IgD-negative memory B cell (primary cell): Measurements from ENCODE around the gene TRPC5OS. TPM values are rescaled to one million over a fixed set of nuclear protein-coding genes. Genes with fewer than 3 reads are reported as not detected.

ENCODE experiments used
- H3K27ac Mint-ChIP-seq, 3 donors: one replicate each; pipeline ENCODE4 v1.8.0; 2020 to 2022; ENCODE audit warnings: mild to moderate bottlenecking in 3 of 3, mixed read lengths in 3 of 3, moderate library complexity in 1 of 3
- H3K27me3 Mint-ChIP-seq: one replicate; pipeline ENCODE4 v1.8.0; 2021; ENCODE audit warnings: mixed read lengths
- H3K36me3 Mint-ChIP-seq: one replicate; pipeline ENCODE4 v1.8.0; 2020; ENCODE audit warnings: mild to moderate bottlenecking, mixed read lengths
- H3K4me1 Mint-ChIP-seq, 3 donors: one replicate each; pipeline ENCODE4 v1.8.0; 2020 to 2022; ENCODE audit warnings: mixed read lengths in 3 of 3, mild to moderate bottlenecking in 1 of 3
- H3K4me3 Mint-ChIP-seq, 4 donors: one replicate each; pipeline ENCODE4 v1.8.0; 2020 to 2022; ENCODE audit warnings: mild to moderate bottlenecking in 4 of 4, mixed read lengths in 4 of 4, moderate library complexity in 3 of 4
- H3K9me3 Mint-ChIP-seq, 3 donors: one replicate each; pipeline ENCODE4 v1.8.0; 2020 to 2021; ENCODE audit warnings: mixed read lengths in 3 of 3, mild to moderate bottlenecking in 1 of 3
- polyA plus RNA-seq: library from polyadenylated mRNA; unstranded; fragments of 300-500 nt; fragmentation: Illumina TruSeq; gene quantifications from one replicate; pipeline ENCODE4 v1.2.3, GENCODE V29; 2021

TRPC5OS gene
- not detected for polyA plus RNA-seq

DNA sequence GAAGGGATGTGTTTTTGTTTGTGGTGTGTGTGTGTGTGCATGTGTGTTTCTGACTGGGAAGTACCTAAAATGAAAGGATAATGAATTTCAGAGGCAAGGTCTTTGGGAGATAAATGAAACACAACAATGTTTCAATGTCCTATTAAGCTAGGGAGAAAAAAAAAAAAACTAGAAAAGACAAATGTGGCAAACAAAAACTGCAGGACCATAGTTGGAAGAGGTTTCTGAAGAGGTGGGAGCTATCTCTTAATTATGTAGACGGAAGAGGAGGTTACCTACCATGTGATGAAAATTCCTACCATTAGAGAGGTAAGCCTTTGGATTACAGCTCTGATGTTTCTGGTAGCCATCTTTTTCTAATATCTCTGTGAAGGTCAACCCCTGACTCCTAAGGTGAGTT, at the start of gene TRPC5OS:
Gene TRPC5OS, plus strand, starts transcription at position 301 of the 400 bp plus-strand sequence. CDS start 25,669 bp downstream, outside the sequence.
- H3K9me3 Mint-ChIP-seq = no peaks in the 10 kb centered on the region
- H3K4me1 Mint-ChIP-seq = peaks cover 0 to 3% (median 0%) of the 10 kb centered on the region in 3 donors
- no peak within 1 kb of the TSS for H3K4me3 Mint-ChIP-seq
- H3K36me3 Mint-ChIP-seq = peaks cover 3% of the 10 kb centered on the region
- H3K27ac Mint-ChIP-seq = no peak within 1 kb of the TSS
- H3K27me3 Mint-ChIP-seq = peaks cover 2% of the 10 kb centered on the region

DNA sequence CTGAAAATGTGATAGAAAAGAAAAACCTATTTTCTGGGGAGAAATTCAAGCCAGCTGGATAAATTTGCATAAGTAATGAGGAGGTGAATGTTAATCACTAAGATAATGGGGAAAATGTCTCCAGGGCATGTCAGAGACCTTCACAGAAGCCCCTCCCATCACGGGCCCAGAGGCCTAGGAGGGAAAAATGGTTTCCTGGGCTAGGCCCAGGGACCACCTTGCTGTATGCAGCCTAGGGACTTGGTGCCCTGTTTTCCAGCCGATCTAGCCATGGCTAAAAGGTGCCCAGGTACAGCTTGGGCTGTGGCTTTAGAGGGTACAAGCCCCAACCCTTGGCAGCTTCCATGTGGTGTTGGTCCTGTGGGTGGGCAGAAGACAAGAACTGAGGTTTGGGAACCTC, 46.6 kb upstream of the TRPC5OS start:
- Mint-ChIP-seq H3K36me3 (peaks cover 2% of the 10 kb centered on the region), H3K4me3 (no peak overlapping the region), H3K4me1 (no peaks in the 10 kb centered on the region), H3K27ac (no peak overlapping the region), H3K9me3 (no peaks in the 10 kb centered on the region), H3K27me3 (no peaks in the 10 kb centered on the region)

DNA sequence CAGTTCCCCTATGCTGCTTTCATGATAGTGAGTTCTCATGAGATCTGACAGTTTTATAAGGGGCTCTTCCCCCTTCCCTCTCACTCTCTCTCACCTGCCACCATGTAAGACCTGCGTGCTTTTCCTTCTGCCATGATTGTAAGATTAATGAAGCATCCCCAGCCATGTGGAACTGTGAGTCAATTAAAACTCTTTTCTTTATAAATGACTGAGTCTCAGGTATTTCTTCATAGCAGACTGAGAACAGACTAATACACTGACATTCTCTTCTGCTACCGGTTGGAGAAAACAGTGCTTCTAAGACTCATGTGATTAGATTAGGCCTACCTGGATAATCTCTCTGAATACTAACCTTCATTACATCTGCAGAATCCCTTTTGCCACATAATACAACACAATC, 45.4 kb upstream of the TRPC5OS start:
- no peak overlapping the region for H3K27ac Mint-ChIP-seq
- no peak overlapping the region for H3K4me3 Mint-ChIP-seq
- no peaks in the 10 kb centered on the region for H3K4me1 Mint-ChIP-seq
- H3K9me3 Mint-ChIP-seq = no peaks in the 10 kb centered on the region
- H3K36me3 Mint-ChIP-seq = peaks cover 2% of the 10 kb centered on the region
- H3K27me3 Mint-ChIP-seq = no peaks in the 10 kb centered on the region

DNA sequence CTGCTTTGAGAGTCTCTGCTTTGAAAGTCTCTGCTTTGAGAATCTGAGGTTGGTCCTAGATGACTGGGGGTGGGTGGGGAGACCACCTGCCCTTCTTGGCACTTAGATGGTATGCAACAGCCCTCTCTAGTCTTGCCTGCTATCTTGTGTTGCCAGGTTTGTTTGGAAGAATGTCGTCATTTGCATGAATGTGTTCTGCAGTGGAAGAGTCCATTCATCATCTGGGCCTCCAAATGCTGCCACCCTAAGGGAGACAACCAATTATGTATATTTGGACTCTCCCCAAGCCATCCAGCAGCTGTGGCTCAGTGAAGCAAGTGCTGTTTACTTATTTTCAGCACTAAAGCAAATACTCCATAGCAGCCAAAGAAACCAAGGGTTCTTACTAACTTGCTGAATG, 44.6 kb upstream of the TRPC5OS start:
- Mint-ChIP-seq H3K36me3 (peaks cover 2% of the 10 kb centered on the region), H3K27ac (no peak overlapping the region), H3K9me3 (no peaks in the 10 kb centered on the region), H3K4me1 (no peaks in the 10 kb centered on the region), H3K27me3 (no peaks in the 10 kb centered on the region), H3K4me3 (no peak overlapping the region)

DNA sequence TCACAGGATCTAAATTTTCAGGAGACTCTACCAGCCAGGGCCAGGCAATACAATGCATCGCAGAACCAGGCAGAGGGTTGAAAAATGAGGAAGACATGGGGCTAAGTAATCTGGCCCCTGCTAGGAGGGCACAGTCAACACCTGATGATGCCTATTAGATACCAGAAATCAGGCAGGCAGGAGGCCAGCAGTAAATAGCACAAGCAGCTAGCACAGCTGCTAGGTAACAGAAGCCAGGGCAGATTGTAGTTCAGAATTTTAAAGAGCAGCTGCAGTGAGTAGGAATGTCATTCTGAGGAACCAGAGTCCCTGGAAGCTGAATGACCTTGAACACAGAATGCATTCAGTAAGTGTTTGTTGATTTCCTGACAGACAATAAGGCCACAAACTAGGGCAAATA, 38.8 kb upstream of the TRPC5OS start:
- Mint-ChIP-seq H3K27me3 (no peaks in the 10 kb centered on the region), H3K27ac (no peak overlapping the region), H3K36me3 (no peaks in the 10 kb centered on the region), H3K9me3 (no peaks in the 10 kb centered on the region), H3K4me3 (no peak overlapping the region), H3K4me1 (no peaks in the 10 kb centered on the region)

DNA sequence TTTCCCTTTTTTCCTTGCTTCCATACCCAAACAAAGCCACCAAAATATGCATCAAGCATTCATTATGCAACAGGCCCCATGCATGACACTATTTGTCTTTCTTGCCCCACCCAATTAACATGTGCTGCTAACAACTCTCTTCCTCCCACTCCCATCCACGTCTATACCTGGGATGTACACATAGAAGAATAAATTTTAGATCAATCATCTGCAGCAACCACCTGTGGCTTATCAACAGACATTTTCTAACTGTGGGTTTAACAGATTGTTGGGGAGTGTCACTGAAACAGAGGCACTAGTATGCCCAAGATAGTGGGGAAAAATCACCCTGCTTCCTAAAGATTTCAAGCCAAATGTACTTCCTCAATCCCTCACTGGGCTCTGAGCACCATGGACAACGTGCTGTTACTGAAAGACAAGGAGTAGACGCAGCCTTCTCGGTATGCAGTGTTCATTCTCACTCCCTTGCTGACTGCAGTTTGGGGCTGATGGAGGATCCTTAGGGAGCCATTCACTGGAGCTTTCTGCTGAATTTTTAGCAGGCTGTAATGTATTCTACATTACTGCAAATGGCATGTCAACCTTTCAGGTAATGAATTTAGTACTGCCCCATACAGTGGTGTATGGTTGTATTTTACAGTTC, 28.4 kb upstream of the TRPC5OS start:
- H3K36me3 Mint-ChIP-seq = no peaks in the 10 kb centered on the region
- H3K9me3 Mint-ChIP-seq = no peaks in the 10 kb centered on the region
- no peaks in the 10 kb centered on the region for H3K4me1 Mint-ChIP-seq
- peak overlapping the region in 1 of 4 donors; percentile 52 for H3K4me3 Mint-ChIP-seq
- no peak overlapping the region for H3K27ac Mint-ChIP-seq
- peaks cover 10% of the 10 kb centered on the region for H3K27me3 Mint-ChIP-seq

DNA sequence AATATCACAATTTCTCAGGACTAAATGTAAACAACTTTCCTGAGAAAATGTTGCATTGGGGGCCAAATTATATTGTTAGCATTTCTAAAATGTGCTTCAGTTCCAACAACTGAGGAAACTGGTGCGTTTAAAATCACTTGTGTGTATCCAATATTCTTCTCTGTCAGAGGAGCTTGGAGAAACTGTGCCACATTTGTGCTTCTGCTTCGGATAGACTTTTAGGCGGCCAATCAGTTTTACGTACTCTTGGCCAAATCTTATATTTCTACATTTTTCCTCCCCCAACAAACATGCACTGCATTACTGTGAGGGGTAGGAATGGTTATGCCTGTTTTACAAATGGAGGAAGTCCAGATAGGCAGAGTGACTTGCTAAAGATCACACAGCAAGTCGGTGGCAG, 27.4 kb upstream of the TRPC5OS start:
- Mint-ChIP-seq H3K27ac (no peak overlapping the region), H3K4me3 (no peak overlapping the region), H3K36me3 (no peaks in the 10 kb centered on the region), H3K9me3 (no peaks in the 10 kb centered on the region), H3K27me3 (peaks cover 5% of the 10 kb centered on the region), H3K4me1 (no peaks in the 10 kb centered on the region)

DNA sequence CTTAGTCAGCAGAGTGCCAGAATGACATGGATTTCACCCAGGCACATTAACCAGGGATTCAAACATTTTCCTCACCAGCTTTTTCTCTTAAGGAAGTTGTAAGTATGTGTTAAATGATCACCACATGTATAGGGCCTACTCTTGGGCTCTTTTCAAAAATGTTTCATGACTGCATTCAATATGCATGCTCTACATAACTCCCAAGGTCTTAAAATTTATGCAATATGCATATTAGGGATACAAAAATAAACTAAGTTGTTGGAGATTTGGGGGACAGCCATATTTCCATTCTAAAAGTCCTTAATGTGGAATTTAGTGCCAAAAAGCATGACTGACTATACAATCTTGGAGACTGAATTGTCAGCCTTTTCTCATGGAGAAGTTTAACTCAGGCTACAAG, 25.0 kb upstream of the TRPC5OS start:
- Mint-ChIP-seq H3K36me3 (no peaks in the 10 kb centered on the region), H3K27me3 (peaks cover 5% of the 10 kb centered on the region), H3K9me3 (peaks cover 0 to 1% (median 0%) of the 10 kb centered on the region in 3 donors), H3K27ac (no peak overlapping the region), H3K4me1 (no peaks in the 10 kb centered on the region), H3K4me3 (no peak overlapping the region)

DNA sequence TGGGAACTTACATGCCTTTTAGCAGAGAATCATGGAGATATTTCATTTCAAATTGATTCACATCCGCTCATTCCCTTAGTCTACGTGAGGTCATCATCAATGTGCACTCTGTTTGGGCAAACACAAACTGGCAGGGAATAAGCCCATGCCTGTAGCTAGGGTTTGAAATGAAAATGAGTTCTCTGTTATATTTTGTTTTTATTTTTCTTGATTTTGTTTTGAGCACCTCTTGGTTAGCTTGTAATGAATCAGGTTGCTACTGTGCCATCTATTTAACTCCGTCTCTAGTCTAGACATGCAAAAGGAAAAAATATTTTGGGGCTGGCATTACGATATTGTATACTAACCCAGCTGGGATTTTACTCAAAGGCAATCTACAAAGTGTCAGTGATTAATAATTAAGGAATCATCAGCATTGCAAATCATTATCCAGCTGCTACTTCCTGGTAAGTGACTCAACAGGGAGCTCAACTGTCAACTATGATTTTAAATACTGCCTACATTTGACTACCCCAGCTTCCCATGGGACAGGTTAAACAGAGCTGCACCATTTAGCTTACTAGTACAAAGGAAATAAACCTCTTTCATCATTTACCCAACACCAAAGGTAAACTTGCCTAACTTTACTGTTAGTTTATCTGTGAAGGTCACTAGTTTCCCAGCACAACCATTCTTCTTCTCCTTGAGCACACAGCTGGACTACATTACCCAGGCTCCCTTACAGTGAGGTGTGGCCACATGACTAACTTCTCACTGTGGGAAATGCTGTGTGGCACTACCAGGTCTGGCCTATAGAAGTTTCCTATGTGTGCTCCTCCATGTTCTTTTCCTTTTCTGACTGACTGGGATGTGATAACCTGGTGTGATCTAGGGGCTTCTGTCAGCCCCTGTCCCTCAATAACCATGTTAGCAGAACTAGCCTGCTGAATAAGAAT, 21.2 kb upstream of the TRPC5OS start:
- no peaks in the 10 kb centered on the region for H3K36me3 Mint-ChIP-seq
- peaks cover 0 to 1% (median 0%) of the 10 kb centered on the region in 3 donors for H3K9me3 Mint-ChIP-seq

DNA sequence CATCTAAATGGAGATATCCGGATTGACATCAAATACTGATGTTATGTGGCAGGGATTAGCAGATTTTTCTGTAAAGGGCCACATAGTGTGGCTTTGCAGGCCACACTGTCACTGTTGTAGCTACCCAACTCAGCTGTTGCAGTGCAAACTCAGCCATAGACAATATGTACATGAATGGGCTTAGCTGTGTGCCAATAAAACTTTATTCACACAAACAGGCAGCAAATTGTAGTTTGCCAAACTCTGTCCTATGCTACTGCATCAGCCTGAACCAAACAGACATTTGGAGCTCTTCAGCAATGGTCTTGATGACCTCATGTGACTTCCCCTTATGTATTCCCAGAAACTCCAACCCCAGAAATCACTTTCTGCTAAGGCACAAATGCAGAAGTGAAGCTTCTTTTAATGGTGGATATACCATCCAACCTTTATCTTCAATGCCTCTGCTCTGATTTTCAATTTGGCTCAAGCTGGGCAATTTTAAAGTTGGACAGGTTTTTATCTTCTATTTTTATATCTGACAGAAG, 18.4 kb upstream of the TRPC5OS start:
- Mint-ChIP-seq H3K36me3 (no peaks in the 10 kb centered on the region), H3K4me3 (no peak overlapping the region), H3K9me3 (peaks cover 0 to 1% (median 0%) of the 10 kb centered on the region in 3 donors), H3K27me3 (no peaks in the 10 kb centered on the region), H3K27ac (no peak overlapping the region), H3K4me1 (peaks cover 0 to 1% (median 0%) of the 10 kb centered on the region in 3 donors)

More for the DNA sequence above, 21.2 kb upstream of the TRPC5OS start:
- peaks cover 0 to 1% (median 0%) of the 10 kb centered on the region in 3 donors for H3K4me1 Mint-ChIP-seq
- no peak overlapping the region for H3K27ac Mint-ChIP-seq
- no peak overlapping the region for H3K4me3 Mint-ChIP-seq
- peaks cover 2% of the 10 kb centered on the region for H3K27me3 Mint-ChIP-seq

DNA sequence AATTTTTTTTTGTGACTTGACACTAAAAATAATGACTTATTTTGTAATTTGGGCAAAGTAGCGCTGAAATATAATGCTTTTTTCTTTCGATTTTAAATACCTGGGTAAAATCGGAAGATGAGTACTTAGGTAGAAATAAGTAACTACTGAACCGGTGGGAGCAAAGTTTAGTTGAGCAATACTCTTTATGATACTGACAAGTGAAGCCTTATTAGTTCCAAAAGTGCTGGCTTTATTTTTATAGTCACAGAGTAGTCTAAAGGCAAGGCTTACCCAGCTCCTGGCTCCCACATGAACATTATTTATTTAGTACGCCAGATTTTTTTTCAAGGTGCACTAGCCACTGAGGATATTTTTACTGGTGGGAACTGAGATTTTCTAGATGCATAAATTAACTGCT, 14.4 kb upstream of the TRPC5OS start:
- peaks cover 5% of the 10 kb centered on the region for H3K27me3 Mint-ChIP-seq
- peaks cover 0 to 2% (median 0%) of the 10 kb centered on the region in 3 donors for H3K9me3 Mint-ChIP-seq
- peaks cover 0 to 1% (median 0%) of the 10 kb centered on the region in 3 donors for H3K4me1 Mint-ChIP-seq
- no peak overlapping the region for H3K27ac Mint-ChIP-seq
- H3K4me3 Mint-ChIP-seq = no peak overlapping the region
- H3K36me3 Mint-ChIP-seq = no peaks in the 10 kb centered on the region

DNA sequence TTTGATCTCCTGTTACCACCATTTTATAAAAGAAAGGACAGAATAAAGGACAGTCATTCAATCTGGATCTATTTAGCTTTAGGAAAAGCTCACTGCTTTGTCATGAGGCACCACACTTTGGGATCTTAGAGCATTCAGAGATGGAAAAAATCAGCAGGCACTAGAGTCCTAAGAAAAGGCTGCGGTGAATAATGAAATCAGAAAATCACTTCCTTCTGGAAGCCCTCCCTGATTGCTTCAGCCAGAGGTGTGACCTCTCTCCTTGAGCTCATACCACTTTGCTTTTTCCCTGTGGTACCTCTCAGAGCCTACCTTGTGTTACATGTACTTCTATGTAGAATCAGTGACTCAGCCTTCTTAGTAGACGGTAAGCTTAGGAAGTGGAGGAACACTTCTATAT, 8.7 kb upstream of the TRPC5OS start:
- H3K36me3 Mint-ChIP-seq = no peaks in the 10 kb centered on the region
- H3K4me1 Mint-ChIP-seq = peaks cover 0 to 4% (median 3%) of the 10 kb centered on the region in 3 donors
- peaks cover 0 to 2% (median 0%) of the 10 kb centered on the region in 3 donors for H3K9me3 Mint-ChIP-seq
- H3K27ac Mint-ChIP-seq = no peak overlapping the region
- H3K4me3 Mint-ChIP-seq = no peak overlapping the region
- H3K27me3 Mint-ChIP-seq = peaks cover 9% of the 10 kb centered on the region

DNA sequence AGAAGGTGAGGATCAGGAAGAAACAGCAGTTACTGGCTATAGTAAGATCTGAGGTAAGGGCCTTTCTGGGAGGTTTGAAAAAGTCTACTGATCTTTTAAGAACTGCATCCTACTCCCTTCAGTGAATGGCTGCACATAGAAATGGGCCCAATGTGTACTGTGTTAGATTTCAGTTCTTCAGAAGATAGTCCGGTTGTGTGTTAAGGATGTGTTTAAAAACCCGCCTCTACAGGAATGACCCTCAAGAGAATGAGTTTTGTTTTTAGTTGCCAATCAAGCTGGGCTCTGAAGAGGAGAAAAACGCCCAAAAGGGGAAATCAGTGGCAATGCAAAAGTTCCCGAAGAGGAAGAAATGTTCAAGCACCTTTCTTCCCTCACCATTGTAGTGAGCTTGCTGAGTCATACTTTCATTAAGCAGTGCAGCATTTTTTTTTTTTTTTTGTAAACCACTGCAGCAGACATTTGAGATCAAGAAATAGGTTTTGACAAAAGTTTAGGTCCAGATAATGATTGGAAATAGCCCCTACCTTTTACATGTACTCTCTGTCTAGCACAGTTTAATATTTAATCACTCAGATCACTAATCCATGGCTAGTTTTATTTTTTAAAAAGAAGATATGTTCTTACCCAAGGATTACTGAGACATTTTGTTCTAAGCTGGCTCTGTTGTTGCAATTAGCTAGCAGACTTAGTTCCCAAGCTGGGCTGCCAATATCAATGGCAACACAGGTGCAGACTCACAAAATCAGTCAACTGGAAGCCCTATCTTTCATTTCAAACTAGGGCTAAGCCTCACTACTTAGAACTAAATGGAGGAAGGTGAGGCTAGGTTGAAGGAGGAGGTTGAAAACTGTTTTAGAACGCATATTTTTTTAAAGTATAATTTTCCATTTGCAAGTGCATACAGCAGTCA, 7.0 kb upstream of the TRPC5OS start:
- peaks cover 0 to 2% (median 0%) of the 10 kb centered on the region in 3 donors for H3K9me3 Mint-ChIP-seq
- peaks cover 0 to 4% (median 3%) of the 10 kb centered on the region in 3 donors for H3K4me1 Mint-ChIP-seq
- H3K4me3 Mint-ChIP-seq = no peak overlapping the region
- peaks cover 6% of the 10 kb centered on the region for H3K27me3 Mint-ChIP-seq
- H3K36me3 Mint-ChIP-seq = no peaks in the 10 kb centered on the region
- no peak overlapping the region for H3K27ac Mint-ChIP-seq

DNA sequence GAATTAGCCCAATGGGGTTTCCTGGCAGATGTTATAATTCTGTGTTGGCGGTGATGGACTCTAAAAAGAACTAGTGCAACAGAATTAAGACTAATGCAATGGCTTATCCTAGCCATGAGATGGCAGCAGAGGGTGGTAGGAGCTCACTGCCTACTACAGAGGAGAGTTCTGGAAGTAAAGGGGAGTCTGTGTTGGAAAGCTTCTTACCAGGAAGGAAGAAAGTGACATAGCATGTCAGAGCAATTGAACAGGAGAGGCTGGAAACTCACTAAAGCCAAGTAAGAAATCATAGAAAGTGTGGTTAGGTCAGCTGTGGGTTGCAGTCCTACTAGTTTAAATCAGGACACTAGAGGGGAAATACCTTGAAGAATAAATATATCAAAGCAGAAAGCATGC, 6.3 kb upstream of the TRPC5OS start:
- Mint-ChIP-seq H3K9me3 (no peaks in the 10 kb centered on the region), H3K36me3 (no peaks in the 10 kb centered on the region), H3K27ac (no peak overlapping the region), H3K4me1 (peaks cover 0 to 4% (median 3%) of the 10 kb centered on the region in 3 donors), H3K27me3 (peaks cover 6% of the 10 kb centered on the region), H3K4me3 (no peak overlapping the region)
